HEK293 (cell line): ENCODE results near the gene DICER1.

Experiments
- CTCF ChIA-PET: fragments of 350-600 bp; formaldehyde crosslinking; extraction: SDS; loops from one replicate; lab custom pipeline; 2021; ENCODE audit warnings: antibody characterized with exemption; lab: Yijun Ruan, JAX
- POLR2A ChIA-PET: fragments of 300-600 bp; formaldehyde crosslinking; extraction: SDS; loops from one replicate; lab custom pipeline; 2020; ENCODE audit warnings: antibody characterized with exemption, inconsistent platforms; lab: Yijun Ruan, JAX
- H3K27ac ChIP-seq: fragments of 200-500 bp; sonication (Bioruptor generic); 2 replicates; pipeline ENCODE4 v1.5.1; 2014; ENCODE audit warnings: low read depth, low read length, control low read depth, inconsistent platforms; ENCODE audit errors: extremely low read depth
- H3K36me3 ChIP-seq, 2 experiments: fragments of 200-500 bp in 1 of 2; sonication (Bioruptor generic) in 1 of 2; 1 replicate in 1 of 2; 2 replicates in 1 of 2; pipeline ENCODE4 v1.5.1; 2014 to 2017; ENCODE audit warnings: inconsistent platforms in 2 of 2, low read length in 2 of 2; ENCODE audit not compliant: control insufficient read depth in 2 of 2, insufficient read depth in 1 of 2
- H3K4me1 ChIP-seq: fragments of 200-500 bp; sonication (Bioruptor generic); 2 replicates; pipeline ENCODE4 v1.5.1; 2014; ENCODE audit warnings: mild to moderate bottlenecking, low read length, inconsistent platforms; ENCODE audit not compliant: control insufficient read depth, insufficient read depth
- H3K4me3 ChIP-seq: 2 replicates; pipeline ENCODE4 v1.5.1; 2011; ENCODE audit warnings: low read depth, mild to moderate bottlenecking, control low read depth, low read length, moderate library complexity
- H3K9me3 ChIP-seq: fragments of 200-500 bp; sonication (Bioruptor generic); 2 replicates; pipeline ENCODE4 v1.5.1; 2014; ENCODE audit warnings: low read depth, low read length, inconsistent platforms; ENCODE audit not compliant: control insufficient read depth, insufficient read depth
- CTCF ChIP-seq: fragments of 450-650 bp; formaldehyde crosslinking; IDR thresholded peaks from 2 replicates; pipeline ENCODE4 v1.5.1; 2016; ENCODE audit warnings: missing biosample characterization, missing genetic modification characterization
- GFI1B ChIP-seq: fragments of 450-650 bp; formaldehyde crosslinking; IDR thresholded peaks from 2 replicates; pipeline ENCODE4 v1.5.1; 2016; ENCODE audit warnings: missing biosample characterization, missing genetic modification characterization
- KLF7 ChIP-seq: fragments of 450-650 bp; formaldehyde crosslinking; IDR thresholded peaks from 2 replicates; pipeline ENCODE4 v1.5.1; 2016; ENCODE audit warnings: missing biosample characterization, missing genetic modification characterization, borderline replicate concordance
- PRDM6 ChIP-seq: fragments of 450-650 bp; formaldehyde crosslinking; IDR thresholded peaks from 2 replicates; pipeline ENCODE4 v1.5.1; 2017; ENCODE audit warnings: missing biosample characterization, missing genetic modification characterization
- SCRT1 ChIP-seq: fragments of 450-650 bp; formaldehyde crosslinking; IDR thresholded peaks from 2 replicates; pipeline ENCODE4 v1.5.1; 2016; ENCODE audit warnings: missing biosample characterization, missing genetic modification characterization, borderline replicate concordance
- SCRT2 ChIP-seq: fragments of 450-650 bp; formaldehyde crosslinking; IDR thresholded peaks from 2 replicates; pipeline ENCODE4 v1.5.1; 2016; ENCODE audit warnings: missing biosample characterization, missing genetic modification characterization
- ZBTB48 ChIP-seq: fragments of 450-650 bp; formaldehyde crosslinking; IDR thresholded peaks from 2 replicates; pipeline ENCODE4 v1.5.1; 2016; ENCODE audit warnings: missing biosample characterization, missing genetic modification characterization
- ZFP69B ChIP-seq: fragments of 450-650 bp; formaldehyde crosslinking; IDR thresholded peaks from 2 replicates; pipeline ENCODE4 v1.5.1; 2016; ENCODE audit warnings: missing biosample characterization, missing genetic modification characterization
- ZNF121 ChIP-seq: fragments of 450-650 bp; formaldehyde crosslinking; IDR thresholded peaks from 2 replicates; pipeline ENCODE4 v1.5.1; 2016; ENCODE audit warnings: missing biosample characterization, missing genetic modification characterization
- ZNF146 ChIP-seq: fragments of 450-650 bp; formaldehyde crosslinking; IDR thresholded peaks from 2 replicates; pipeline ENCODE4 v1.5.1; 2016; ENCODE audit warnings: missing biosample characterization, missing genetic modification characterization
- ZNF184 ChIP-seq: fragments of 450-650 bp; IDR thresholded peaks from 2 replicates; pipeline ENCODE4 v1.5.1; 2018; ENCODE audit warnings: missing biosample characterization, mild to moderate bottlenecking, missing genetic modification characterization
- ZNF394 ChIP-seq: fragments of 450-650 bp; formaldehyde crosslinking; IDR thresholded peaks from 2 replicates; pipeline ENCODE4 v1.5.1; 2016; ENCODE audit warnings: missing biosample characterization, missing genetic modification characterization, mild to moderate bottlenecking, moderate library complexity, borderline replicate concordance
- ZNF521 ChIP-seq: fragments of 450-650 bp; formaldehyde crosslinking; IDR thresholded peaks from 2 replicates; pipeline ENCODE4 v1.5.1; 2017; ENCODE audit warnings: missing biosample characterization, mild to moderate bottlenecking, missing genetic modification characterization
- ZNF623 ChIP-seq: fragments of 450-650 bp; formaldehyde crosslinking; IDR thresholded peaks from 2 replicates; pipeline ENCODE4 v1.5.1; 2016; ENCODE audit warnings: missing biosample characterization, missing genetic modification characterization
- ZNF768 ChIP-seq: fragments of 450-650 bp; formaldehyde crosslinking; IDR thresholded peaks from 2 replicates; pipeline ENCODE4 v1.5.1; 2018; ENCODE audit warnings: missing biosample characterization, mild to moderate bottlenecking, missing genetic modification characterization
- TF ChIP-seq, protein P1 (sequence below): fragments of 450-650 bp; formaldehyde crosslinking; IDR thresholded peaks from 2 replicates; pipeline ENCODE4 v1.5.1; 2016; ENCODE audit warnings: missing biosample characterization, missing genetic modification characterization
- TF ChIP-seq, protein P2 (sequence below): fragments of 450-650 bp; formaldehyde crosslinking; IDR thresholded peaks from 2 replicates; pipeline ENCODE4 v1.5.1; 2016; ENCODE audit warnings: missing biosample characterization, missing genetic modification characterization
- TF ChIP-seq, protein P3 (sequence below): fragments of 450-650 bp; formaldehyde crosslinking; IDR thresholded peaks from 2 replicates; pipeline ENCODE4 v1.5.1; 2016; ENCODE audit warnings: missing biosample characterization, missing genetic modification characterization
- TF ChIP-seq, protein P4 (sequence below): fragments of 450-650 bp; formaldehyde crosslinking; IDR thresholded peaks from 2 replicates; pipeline ENCODE4 v1.5.1; 2016; ENCODE audit warnings: missing biosample characterization, missing genetic modification characterization
- TF ChIP-seq, protein P5 (sequence below): fragments of 450-650 bp; formaldehyde crosslinking; IDR thresholded peaks from 2 replicates; pipeline ENCODE4 v1.5.1; 2016; ENCODE audit warnings: missing biosample characterization, missing genetic modification characterization

DICER1 gene

DNA sequence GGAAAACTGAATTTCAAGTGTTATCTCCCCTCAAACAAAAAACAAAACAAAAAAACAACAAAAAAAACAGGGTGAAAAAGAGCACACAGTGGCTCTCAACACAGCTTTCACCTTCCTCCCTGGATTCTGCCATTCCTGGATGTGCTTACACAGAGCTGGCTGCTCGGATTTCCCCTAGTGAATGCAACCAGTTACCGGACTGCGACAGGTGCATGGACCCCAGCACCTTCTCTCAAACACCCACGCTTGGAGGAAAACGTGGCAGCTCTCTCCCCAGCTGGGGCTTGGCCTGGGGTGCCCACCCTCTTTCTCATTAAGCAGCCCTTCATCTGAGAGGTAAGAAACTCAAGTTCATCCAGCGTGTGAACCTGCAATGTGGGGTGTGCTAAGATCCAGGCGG, 33.5 kb upstream of the DICER1 start:
- H3K9me3 ChIP-seq: no peaks in the 10 kb centered on the region
- no peaks in the 10 kb centered on the region for H3K36me3 ChIP-seq
- CTCF ChIA-PET: interaction anchor here (1.1 kb wide), 1 partner anchor 501 kb away, joined by 3 read pairs; no protein-coding TSS in a partner anchor
- no peaks in the 10 kb centered on the region for H3K4me1 ChIP-seq
- POLR2A ChIA-PET: no interaction called here
- no peak overlapping the region for H3K27ac ChIP-seq
- H3K4me3 ChIP-seq: no peak overlapping the region
- TF ChIP-seq ZNF184 (tag by site-specific recombination) (no peak), SCRT2 (tag by site-specific recombination) (peak; percentile 79), SCRT1 (peak; percentile 65)

DNA sequence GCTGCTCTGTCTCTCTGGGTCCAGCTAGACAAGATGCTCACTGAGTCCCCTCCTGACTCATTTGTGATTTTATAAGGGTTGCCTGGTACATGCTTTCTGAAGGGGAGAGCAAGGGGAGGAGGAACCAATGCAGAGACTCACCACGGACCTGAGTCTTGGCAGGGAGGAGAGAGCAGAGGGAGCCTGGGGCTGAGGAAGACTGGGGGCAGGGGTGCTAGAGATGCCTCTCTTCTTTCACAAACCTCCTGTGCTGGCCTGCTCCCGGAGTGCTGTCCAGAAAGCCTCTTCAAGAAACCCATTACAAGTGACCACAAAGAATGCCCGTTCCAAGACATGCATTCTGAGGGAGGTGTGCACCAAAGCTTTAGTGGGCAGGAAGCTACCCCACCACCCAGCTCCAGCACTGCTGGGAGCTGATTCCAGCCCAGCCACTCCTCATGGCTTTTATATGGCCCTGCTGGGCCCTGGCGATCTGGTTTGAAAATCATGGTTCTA, 33.1 kb upstream of the DICER1 start:
- ChIA-PET POLR2A (no interaction called here), CTCF (interaction anchor here (1.1 kb wide), 1 partner anchor 501 kb away, joined by 3 read pairs; no protein-coding TSS in a partner anchor)
- Histone ChIP-seq H3K4me1 (no peaks in the 10 kb centered on the region), H3K36me3 (no peaks in the 10 kb centered on the region), H3K27ac (no peak overlapping the region), H3K4me3 (no peak overlapping the region), H3K9me3 (no peaks in the 10 kb centered on the region)
- TF ChIP-seq ZBTB48: no peak
- no peak for TF ChIP-seq GFI1B (tag by site-specific recombination)
- TF ChIP-seq CTCF (tag by site-specific recombination): no peak
- no peak for TF ChIP-seq ZFP69B
- TF ChIP-seq KLF7 (tag by site-specific recombination): no peak
- TF ChIP-seq ZNF121 (tag by site-specific recombination): no peak

DNA sequence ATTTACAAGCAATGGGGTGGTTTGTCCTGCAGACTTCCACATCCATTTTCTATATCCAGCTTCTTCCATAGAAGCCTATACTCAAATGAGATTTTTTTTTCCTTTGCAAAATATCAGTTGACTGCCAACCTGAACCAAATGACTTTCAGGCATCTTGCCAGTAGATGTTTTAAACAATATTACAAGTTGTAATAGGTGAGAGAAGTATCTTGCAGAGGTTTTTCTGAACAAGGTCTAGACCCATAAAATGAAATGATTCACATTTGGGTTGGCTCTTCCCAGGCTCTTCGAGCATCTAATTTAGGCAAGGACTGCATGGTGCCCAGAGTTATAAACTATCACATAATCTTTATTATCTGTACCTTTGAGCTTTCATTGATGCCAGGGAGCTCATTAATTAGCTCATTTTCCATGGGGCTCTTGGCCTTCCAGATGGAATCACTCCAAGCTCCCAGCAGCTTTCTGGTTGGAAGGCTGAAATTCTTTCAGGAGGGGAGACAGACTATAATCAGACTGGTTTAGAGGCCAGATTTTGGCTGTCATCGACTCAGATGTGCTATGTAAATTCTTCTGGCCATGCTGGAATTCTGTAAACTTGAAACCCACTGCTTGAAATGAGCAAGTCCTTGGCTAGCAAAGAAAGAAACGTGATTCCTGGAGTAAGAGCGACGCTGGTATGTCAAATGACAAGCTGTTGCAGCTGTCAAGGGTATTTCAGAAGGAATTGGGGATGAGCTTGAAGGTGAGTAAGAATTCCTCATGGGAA, 32.2 kb upstream of the DICER1 start:
- POLR2A ChIA-PET: no interaction called here
- Histone ChIP-seq H3K4me1 (no peaks in the 10 kb centered on the region), H3K4me3 (no peak overlapping the region), H3K36me3 (no peaks in the 10 kb centered on the region), H3K9me3 (no peaks in the 10 kb centered on the region), H3K27ac (no peak overlapping the region)
- CTCF ChIA-PET: interaction anchor here (0.8 kb wide), 1 partner anchor 171 kb away, joined by 3 read pairs; no protein-coding TSS in a partner anchor
- no peak for TF ChIP-seq ZNF623 (tag by site-specific recombination)
- TF ChIP-seq, protein P1, sequence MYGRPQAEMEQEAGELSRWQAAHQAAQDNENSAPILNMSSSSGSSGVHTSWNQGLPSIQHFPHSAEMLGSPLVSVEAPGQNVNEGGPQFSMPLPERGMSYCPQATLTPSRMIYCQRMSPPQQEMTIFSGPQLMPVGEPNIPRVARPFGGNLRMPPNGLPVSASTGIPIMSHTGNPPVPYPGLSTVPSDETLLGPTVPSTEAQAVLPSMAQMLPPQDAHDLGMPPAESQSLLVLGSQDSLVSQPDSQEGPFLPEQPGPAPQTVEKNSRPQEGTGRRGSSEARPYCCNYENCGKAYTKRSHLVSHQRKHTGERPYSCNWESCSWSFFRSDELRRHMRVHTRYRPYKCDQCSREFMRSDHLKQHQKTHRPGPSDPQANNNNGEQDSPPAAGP: no peak
- no peak for TF ChIP-seq ZNF521
- no peak for TF ChIP-seq ZNF768
- TF ChIP-seq, protein P2, sequence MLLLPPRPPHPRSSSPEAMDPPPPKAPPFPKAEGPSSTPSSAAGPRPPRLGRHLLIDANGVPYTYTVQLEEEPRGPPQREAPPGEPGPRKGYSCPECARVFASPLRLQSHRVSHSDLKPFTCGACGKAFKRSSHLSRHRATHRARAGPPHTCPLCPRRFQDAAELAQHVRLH: no peak
- TF ChIP-seq ZNF146 (tag by site-specific recombination): no peak
- TF ChIP-seq, protein P3, sequence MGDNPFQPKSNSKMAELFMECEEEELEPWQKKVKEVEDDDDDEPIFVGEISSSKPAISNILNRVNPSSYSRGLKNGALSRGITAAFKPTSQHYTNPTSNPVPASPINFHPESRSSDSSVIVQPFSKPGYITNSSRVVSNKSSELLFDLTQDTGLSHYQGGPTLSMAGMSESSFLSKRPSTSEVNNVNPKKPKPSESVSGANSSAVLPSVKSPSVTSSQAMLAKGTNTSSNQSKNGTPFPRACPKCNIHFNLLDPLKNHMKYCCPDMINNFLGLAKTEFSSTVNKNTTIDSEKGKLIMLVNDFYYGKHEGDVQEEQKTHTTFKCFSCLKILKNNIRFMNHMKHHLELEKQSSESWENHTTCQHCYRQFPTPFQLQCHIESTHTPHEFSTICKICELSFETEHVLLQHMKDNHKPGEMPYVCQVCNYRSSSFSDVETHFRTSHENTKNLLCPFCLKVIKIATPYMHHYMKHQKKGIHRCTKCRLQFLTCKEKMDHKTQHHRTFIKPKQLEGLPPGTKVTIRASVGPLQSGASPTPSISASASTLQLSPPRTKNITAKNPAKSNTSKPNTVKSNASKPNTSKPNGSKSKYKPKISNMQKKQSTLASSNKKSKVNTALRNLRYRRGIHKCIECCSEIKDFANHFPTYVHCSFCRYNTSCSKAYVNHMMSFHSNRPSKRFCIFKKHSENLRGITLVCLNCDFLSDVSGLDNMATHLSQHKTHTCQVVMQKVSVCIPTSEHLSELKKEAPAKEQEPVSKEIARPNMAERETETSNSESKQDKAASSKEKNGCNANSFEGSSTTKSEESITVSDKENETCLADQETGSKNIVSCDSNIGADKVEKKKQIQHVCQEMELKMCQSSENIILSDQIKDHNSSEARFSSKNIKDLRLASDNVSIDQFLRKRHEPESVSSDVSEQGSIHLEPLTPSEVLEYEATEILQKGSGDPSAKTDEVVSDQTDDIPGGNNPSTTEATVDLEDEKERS (tag by site-specific recombination): no peak
- no peak for TF ChIP-seq ZNF394 (tag by site-specific recombination)
- TF ChIP-seq, protein P4, sequence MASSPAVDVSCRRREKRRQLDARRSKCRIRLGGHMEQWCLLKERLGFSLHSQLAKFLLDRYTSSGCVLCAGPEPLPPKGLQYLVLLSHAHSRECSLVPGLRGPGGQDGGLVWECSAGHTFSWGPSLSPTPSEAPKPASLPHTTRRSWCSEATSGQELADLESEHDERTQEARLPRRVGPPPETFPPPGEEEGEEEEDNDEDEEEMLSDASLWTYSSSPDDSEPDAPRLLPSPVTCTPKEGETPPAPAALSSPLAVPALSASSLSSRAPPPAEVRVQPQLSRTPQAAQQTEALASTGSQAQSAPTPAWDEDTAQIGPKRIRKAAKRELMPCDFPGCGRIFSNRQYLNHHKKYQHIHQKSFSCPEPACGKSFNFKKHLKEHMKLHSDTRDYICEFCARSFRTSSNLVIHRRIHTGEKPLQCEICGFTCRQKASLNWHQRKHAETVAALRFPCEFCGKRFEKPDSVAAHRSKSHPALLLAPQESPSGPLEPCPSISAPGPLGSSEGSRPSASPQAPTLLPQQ: no peak
- TF ChIP-seq PRDM6 (tag by site-specific recombination): peak; percentile 72
- TF ChIP-seq, protein P5, sequence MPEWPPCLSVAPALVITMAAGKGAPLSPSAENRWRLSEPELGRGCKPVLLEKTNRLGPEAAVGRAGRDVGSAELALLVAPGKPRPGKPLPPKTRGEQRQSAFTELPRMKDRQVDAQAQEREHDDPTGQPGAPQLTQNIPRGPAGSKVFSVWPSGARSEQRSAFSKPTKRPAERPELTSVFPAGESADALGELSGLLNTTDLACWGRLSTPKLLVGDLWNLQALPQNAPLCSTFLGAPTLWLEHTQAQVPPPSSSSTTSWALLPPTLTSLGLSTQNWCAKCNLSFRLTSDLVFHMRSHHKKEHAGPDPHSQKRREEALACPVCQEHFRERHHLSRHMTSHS (tag by site-specific recombination): no peak
